SH-SY5Y (cell line): ENCODE measurements around the gene CCDC201.

Source experiments
- GATA2 ChIP-seq: IDR thresholded peaks from 2 replicates; pipeline ENCODE4 v1.6.1; 2011; ENCODE audit warnings: mild to moderate bottlenecking, low read depth, low read length
- GATA3 ChIP-seq: IDR thresholded peaks from 2 replicates; pipeline ENCODE4 v1.6.1; 2011; ENCODE audit warnings: low read depth, mild to moderate bottlenecking, low read length, moderate library complexity

GRCh38 chr7:45878457-45879144, 5.7 kb upstream of the CCDC201 start:
- TF ChIP-seq GATA2 (no peak), GATA3 (no peak)
